Motor neuron (in vitro differentiated cells): ENCODE data around the gene XG. TPM values are rescaled to one million over a fixed set of nuclear protein-coding genes. Genes with fewer than 3 reads are reported as not detected.
"Not testable (repeated sequence)": the region's sequence is repeated elsewhere in the genome, so short reads cannot be mapped to it uniquely, and the experiment has no call there.

ENCODE experiments used
- ATAC-seq, 8 experiments: fragments of 200-7000 bp; cut with Tn5 transposase; replicated peaks in 6 of 8; 2 replicates each; pipeline ENCODE4 v1.8.0; 2021; ENCODE audit warnings: mild to moderate bottlenecking in 8 of 8, moderate library complexity in 8 of 8
- H3K27ac ChIP-seq, 2 donors: fragments of 250-450 bp; sonication (Bioruptor Pico); 2 replicates each; pipeline ENCODE4 v1.9.0; 2021; ENCODE audit warnings: antibody characterized with exemption in 2 of 2, mild to moderate bottlenecking in 2 of 2, moderate library complexity in 1 of 2
- H3K4me1 ChIP-seq, 2 donors: fragments of 250-450 bp; sonication (Bioruptor Pico); replicated peaks in 1 of 2; 2 replicates each; pipeline ENCODE4 v1.6.1; 2021; ENCODE audit warnings: antibody characterized with exemption in 2 of 2, mild to moderate bottlenecking in 2 of 2, moderate library complexity in 1 of 2
- H3K4me3 ChIP-seq, 5 donors: fragments of 250-450 bp; sonication (Bioruptor Pico); 2 replicates each; pipeline ENCODE4 v1.9.0; 2021; ENCODE audit warnings: antibody characterized with exemption in 5 of 5, mild to moderate bottlenecking in 5 of 5, moderate library complexity in 4 of 5
- WGBS, 10 experiments: fragments of 450-650 bp; shearing (Covaris generic); methylation state at CpG; one replicate each; pipeline ENCODE4 v1.0.0; 2022; 5-methylcytosine and 5-hydroxymethylcytosine counted together
- in situ Hi-C, 9 experiments: fragments of 400-800 bp; cut with MboI; loops; one replicate each; pipeline ENCODE4 v1.15.0; 2021; ENCODE audit warnings: low sequenced_read_pairs in 9 of 9, low pct_unique_long_range_greater_than_20kb in 2 of 9; ENCODE audit not compliant: unreplicated experiment in 9 of 9
- total RNA-seq, 8 experiments: library from RNA; unstranded; fragments of 300-600 nt; gene quantifications; 2 replicates each; pipeline versions ENCODE4 v1.2.3 to v1.2.4, GENCODE V29; 2022

Gene XG, protein sequence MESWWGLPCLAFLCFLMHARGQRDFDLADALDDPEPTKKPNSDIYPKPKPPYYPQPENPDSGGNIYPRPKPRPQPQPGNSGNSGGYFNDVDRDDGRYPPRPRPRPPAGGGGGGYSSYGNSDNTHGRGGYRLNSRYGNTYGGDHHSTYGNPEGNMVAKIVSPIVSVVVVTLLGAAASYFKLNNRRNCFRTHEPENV
- total RNA-seq: 10 to 100 TPM in 1 of 8 experiments, 1 to 10 TPM in 1, under 1 TPM in 3, not detected in 3; 0.14 to 15.2 (median 0.90) TPM

- in situ Hi-C loops, H3K27ac ChIP-seq, H3K4me1 ChIP-seq, H3K4me3 ChIP-seq: not testable (repeated sequence)
- ATAC-seq: peak in 3 of 8 experiments; percentile 76 to 83 (median 81)
- WGBS, 10 experiments: 0 to 100% methylated on average over 1 to 2 of the region's 11 CpGs; no CpG with 5 or more reads in 8 of the 10 experiments
Observed at GRCh38 chrX:2751874-2752300, at the start of gene XG. Gene XG, plus strand, starts transcription at chrX:2752040. Its CDS starts 235 bp downstream, at chrX:2752275.

GRCh38 chrX:2703991-2704369 is 47.9 kb upstream of the XG start:
- peak in 6 of 8 experiments; percentile 6 to 19 (median 10) for ATAC-seq
- in situ Hi-C loops: no loop called here
- peak overlapping the region; percentile 88 to 90 for H3K27ac ChIP-seq
- H3K4me3 ChIP-seq: no peak overlapping the region
- WGBS, 10 experiments: 0 to 87% (median 54%) methylated on average over 1 to 12 of the region's 14 CpGs; no CpG with 5 or more reads in 2 of the 10 experiments
- H3K4me1 ChIP-seq: peaks cover 54 to 61% of the 10 kb centered on the region in 2 donors

DNA sequence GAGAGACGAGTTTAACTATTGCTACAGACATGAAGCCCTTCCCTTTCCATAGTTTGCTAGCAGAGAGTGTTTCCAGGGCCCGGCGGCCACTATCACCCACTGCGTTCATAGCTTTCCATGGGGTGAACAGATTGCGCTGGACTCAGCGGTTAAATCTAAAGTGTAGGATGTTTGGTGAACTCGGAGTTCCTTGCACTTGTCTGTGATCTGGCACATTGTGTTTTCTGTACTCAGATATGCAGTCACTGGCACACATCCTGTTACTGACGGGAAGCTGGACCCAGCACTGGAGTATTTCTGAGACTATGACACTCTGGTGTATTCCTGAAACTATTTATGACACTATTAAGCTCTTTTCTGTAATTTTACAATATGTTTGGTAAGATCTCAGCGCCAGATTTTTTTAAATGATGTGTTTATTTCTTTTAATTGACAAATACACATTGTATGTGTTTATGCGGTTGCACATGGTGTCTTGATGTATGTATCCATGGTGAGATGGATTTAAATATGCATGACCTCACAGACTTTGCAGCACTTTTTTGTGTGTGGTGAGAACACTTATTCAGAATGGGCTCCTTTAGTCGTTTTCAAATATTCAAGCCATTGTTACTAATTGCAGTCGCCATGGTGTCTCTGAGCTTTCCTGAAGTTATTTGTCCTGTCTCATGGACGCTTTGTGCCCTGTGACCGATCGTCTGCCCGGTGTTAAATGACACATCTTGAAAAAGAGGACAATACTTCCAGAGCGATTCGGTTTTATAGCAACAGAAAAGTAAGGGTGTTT is 46.6 kb upstream of the XG start:
- in situ Hi-C loops: no loop called here
- H3K4me3 ChIP-seq: no peak overlapping the region
- ATAC-seq: peak; percentile 5 to 72 (median 57)
- 0 to 72% (median 43%) methylated on average over 1 to 9 of the region's 18 CpGs for WGBS, 10 experiments
- H3K27ac ChIP-seq: peak overlapping the region; percentile 88 to 91
- peaks cover 60 to 67% of the 10 kb centered on the region in 2 donors for H3K4me1 ChIP-seq

GRCh38 chrX:2707334-2707760 is 44.5 kb upstream of the XG start:
- no peak overlapping the region for H3K4me3 ChIP-seq
- WGBS, 10 experiments: 0 to 35% (median 6%) methylated on average over 2 to 10 of the region's 12 CpGs; no CpG with 5 or more reads in 3 of the 10 experiments
- in situ Hi-C loops: no loop called here
- peak; percentile 47 to 81 (median 68) for ATAC-seq
- H3K27ac ChIP-seq: peak overlapping the region; percentile 3 to 9
- peaks cover 67 to 69% of the 10 kb centered on the region in 2 donors for H3K4me1 ChIP-seq

GRCh38 chrX:2708021-2708420 is 43.8 kb upstream of the XG start:
- peaks cover 63 to 66% of the 10 kb centered on the region in 2 donors for H3K4me1 ChIP-seq
- whole genome bisulfite sequencing, 10 experiments: 0 to 100% (median 0%) methylated on average over 1 of the region's 6 CpGs; no CpG with 5 or more reads in 7 of the 10 experiments
- ATAC-seq: no peak
- in situ Hi-C loops: no loop called here
- no peak overlapping the region for H3K4me3 ChIP-seq
- no peak overlapping the region for H3K27ac ChIP-seq

GRCh38 chrX:2708592-2709188 is 43.1 kb upstream of the XG start:
- Histone ChIP-seq H3K4me1 (peaks cover 57 to 59% of the 10 kb centered on the region in 2 donors), H3K4me3 (no peak overlapping the region), H3K27ac (no peak overlapping the region)
- WGBS, 10 experiments: 80 to 100% (median 98%) methylated on average over 2 to 5 of the region's 10 CpGs; no CpG with 5 or more reads in 4 of the 10 experiments
- in situ Hi-C loops: no loop called here
- ATAC-seq: no peak

GRCh38 chrX:2709556-2709955 is 42.3 kb upstream of the XG start:
- Histone ChIP-seq H3K27ac (peak overlapping the region in 1 of 2 donors; percentile 85), H3K4me3 (no peak overlapping the region), H3K4me1 (peaks cover 48 to 50% of the 10 kb centered on the region in 2 donors)
- WGBS, 10 experiments: 42 to 100% (median 97%) methylated on average over 1 to 4 of the region's 9 CpGs; no CpG with 5 or more reads in 6 of the 10 experiments
- in situ Hi-C loops: no loop called here
- ATAC-seq: no peak

DNA sequence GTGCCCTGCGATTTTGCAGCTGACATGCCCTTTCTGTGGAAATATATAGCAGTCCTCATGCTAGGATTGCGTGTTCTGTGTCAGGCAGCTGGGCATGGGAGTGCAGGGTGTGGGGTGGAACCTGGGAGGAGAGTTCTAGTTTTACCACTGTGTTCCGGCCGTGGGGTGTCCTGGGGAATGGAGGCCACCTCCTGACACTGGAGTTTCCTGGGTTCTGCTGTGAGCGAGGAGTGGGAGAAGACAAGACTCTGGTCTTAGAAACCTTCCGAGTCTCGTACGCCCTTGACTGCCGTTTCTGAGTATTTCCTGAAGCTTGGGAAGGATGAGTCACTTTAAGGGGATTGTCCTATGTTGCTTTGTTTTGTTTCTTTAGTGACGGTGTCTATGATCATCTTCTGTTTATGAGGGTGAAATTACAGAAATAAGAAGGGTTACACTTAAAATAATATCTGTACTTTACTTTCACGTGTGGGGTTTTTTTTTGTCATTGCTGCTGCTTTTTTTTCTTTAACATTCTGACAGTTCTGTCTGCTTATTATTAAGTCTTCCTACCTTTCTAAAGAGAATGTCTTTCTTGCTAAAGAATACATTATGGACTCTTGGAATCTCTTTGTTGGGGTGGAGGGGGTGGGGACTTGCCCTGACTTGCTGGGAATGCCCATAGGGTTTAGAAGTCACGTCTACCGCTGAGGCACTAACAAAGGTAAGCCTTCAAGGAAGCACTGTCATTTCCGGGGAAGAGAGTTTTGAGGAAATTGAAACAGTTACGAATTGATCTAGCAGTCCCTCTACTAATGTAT is 41.6 kb upstream of the XG start:
- H3K4me1 ChIP-seq: peaks cover 41 to 44% of the 10 kb centered on the region in 2 donors
- in situ Hi-C loops: no loop called here
- 0 to 54% (median 31%) methylated on average over 3 to 12 of the region's 15 CpGs for WGBS, 10 experiments
- H3K4me3 ChIP-seq: peak overlapping the region in 2 of 5 donors; percentile 13 to 19
- peak; percentile 27 to 60 (median 42) for ATAC-seq
- H3K27ac ChIP-seq: peak overlapping the region; percentile 64 to 85

- WGBS, 10 experiments: 77 to 100% (median 90%) methylated on average over 1 to 2 of the region's 2 CpGs; no CpG with 5 or more reads in 2 of the 10 experiments
- no peak for ATAC-seq
- in situ Hi-C loops: no loop called here
- H3K4me1 ChIP-seq: peaks cover 33 to 35% of the 10 kb centered on the region in 2 donors
- no peak overlapping the region for H3K27ac ChIP-seq
- no peak overlapping the region for H3K4me3 ChIP-seq
Observed at GRCh38 chrX:2711441-2711840, 40.4 kb upstream of the XG start.

DNA sequence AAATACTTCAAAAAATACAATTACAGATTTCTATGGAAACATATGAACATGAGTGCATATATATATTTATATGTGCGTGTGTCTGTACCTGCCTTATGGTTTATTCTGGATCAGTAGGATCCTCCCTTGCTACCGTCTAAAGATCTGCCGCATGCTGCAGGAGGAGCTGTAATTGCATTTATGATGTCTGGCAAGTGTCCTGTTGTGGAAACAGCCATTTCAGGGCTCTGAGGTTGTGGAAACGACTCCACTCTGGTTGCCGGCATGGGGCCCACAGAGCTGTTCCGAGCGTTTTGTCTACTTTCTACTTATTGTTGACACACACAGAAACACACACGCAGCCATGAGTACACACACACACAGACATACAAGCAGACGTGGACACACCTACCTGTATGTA is 39.4 kb upstream of the XG start:
- 67 to 100% (median 90%) methylated on average over 1 to 9 of the region's 9 CpGs; no CpG with 5 or more reads in 1 of the 10 experiments for WGBS, 10 experiments
- in situ Hi-C loops: no loop called here
- no peak overlapping the region for H3K27ac ChIP-seq
- no peak overlapping the region for H3K4me3 ChIP-seq
- ATAC-seq: no peak
- peaks cover 23 to 25% of the 10 kb centered on the region in 2 donors for H3K4me1 ChIP-seq

DNA sequence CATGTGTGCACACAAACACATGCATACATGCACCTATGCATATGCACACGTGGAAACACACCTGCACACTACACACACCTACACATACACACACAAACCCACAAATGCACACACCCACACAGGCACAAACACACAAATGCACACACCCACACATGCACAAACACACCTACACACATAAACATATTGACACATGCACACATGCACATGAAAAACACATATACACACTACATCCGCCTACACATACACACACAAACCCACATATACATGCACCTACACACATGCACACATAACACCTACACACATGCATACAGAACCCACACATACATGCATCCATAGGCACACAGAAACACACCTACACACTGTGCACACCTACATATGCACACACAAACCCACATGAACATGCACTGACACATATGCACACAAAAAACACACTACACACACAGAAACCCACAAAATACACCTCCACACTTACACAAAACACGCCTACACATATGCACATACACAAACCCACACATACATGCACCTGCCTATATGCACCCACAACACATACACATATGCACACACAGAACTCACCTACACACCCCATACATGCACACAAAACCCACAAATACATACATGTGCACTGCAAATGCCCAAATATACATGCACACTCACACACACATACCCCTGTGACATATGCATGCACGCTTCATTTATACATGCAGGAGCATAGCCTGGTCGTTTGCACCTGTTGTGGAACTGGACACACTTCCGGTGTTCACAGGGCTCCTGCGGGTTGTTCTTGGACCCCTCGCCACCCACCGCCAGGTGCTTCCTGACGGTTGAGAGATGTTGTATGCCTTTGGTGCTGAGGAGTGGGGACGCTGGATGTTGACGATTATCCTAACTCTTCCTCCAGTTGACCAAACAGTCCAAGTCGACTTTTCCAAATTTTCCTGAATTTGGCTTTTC is 38.7 kb upstream of the XG start:
- Histone ChIP-seq H3K4me3 (no peak overlapping the region), H3K27ac (no peak overlapping the region), H3K4me1 (peaks cover 16 to 18% of the 10 kb centered on the region in 2 donors)
- ATAC-seq: no peak
- 81 to 96% (median 95%) methylated on average over 3 to 12 of the region's 13 CpGs; no CpG with 5 or more reads in 5 of the 10 experiments for WGBS, 10 experiments
- in situ Hi-C loops: no loop called here
